OCI-LY3 (cell line): ENCODE data around the gene LPP.

Experiments used
- H2AFZ ChIP-seq: fragments of 200-600, 300-600 bp; shearing (Covaris generic); 2 replicates; pipeline ENCODE4 v1.6.0; 2014; ENCODE audit warnings: antibody characterized with exemption, low read depth, low read length
- H3K27ac ChIP-seq: fragments of 200-600, 300-600 bp; sonication (generic); 2 replicates; pipeline ENCODE4 v1.5.1; 2014; ENCODE audit warnings: mild to moderate bottlenecking, low read length, moderate library complexity, mixed read lengths
- H3K27me3 ChIP-seq: fragments of 200-600, 300-600 bp; sonication (generic); 2 replicates; pipeline ENCODE4 v1.6.1; 2014; ENCODE audit warnings: low read depth, low read length, mixed read lengths
- H3K36me3 ChIP-seq: fragments of 200-600, 300-600 bp; sonication (generic); replicated peaks from 2 replicates; pipeline ENCODE3; 2014; ENCODE audit warnings: low read depth, low read length, mixed read lengths
- H3K4me1 ChIP-seq: fragments of 300-600, 200-600 bp; sonication (generic); 2 replicates; pipeline ENCODE4 v1.6.1; 2014; ENCODE audit warnings: low read length, mixed read lengths
- H3K4me2 ChIP-seq: fragments of 200-600, 300-600 bp; sonication (generic); 2 replicates; pipeline ENCODE4 v1.6.1; 2014; ENCODE audit warnings: low read length, mixed read lengths
- H3K4me3 ChIP-seq: fragments of 300-600, 200-600 bp; sonication (generic); 2 replicates; pipeline ENCODE4 v1.5.1; 2014; ENCODE audit warnings: antibody characterized with exemption, mild to moderate bottlenecking, low read length, moderate library complexity
- H3K79me2 ChIP-seq: fragments of 300-600, 200-600 bp; shearing (Covaris generic); 2 replicates; pipeline ENCODE4 v1.6.1; 2014; ENCODE audit warnings: mild to moderate bottlenecking, low read length, mixed read lengths
- H3K9ac ChIP-seq: fragments of 300-600, 200-600 bp; shearing (Covaris generic); 2 replicates; pipeline ENCODE4 v1.6.0; 2014; ENCODE audit warnings: mild to moderate bottlenecking, low read length, moderate library complexity
- H3K9me3 ChIP-seq: fragments of 200-600, 300-600 bp; shearing (Covaris generic); 2 replicates; pipeline ENCODE4 v1.6.1; 2014; ENCODE audit warnings: low read length, mixed read lengths; ENCODE audit not compliant: insufficient read depth
- H4K20me1 ChIP-seq: fragments of 200-600, 300-600 bp; sonication (generic); 2 replicates; pipeline ENCODE4 v1.6.1; 2016; ENCODE audit warnings: low read length, mixed read lengths; ENCODE audit not compliant: insufficient read depth
- EZH2phosphoT487 ChIP-seq: fragments of 200-600 bp; shearing (Covaris generic); IDR thresholded peaks from 2 replicates; pipeline ENCODE4 v1.6.1; 2018; ENCODE audit warnings: antibody characterized with exemption, mixed run types, low read depth
- TF ChIP-seq, protein P1 (sequence below): fragments of 200-600, 300-600 bp; sonication (generic); IDR thresholded peaks from 2 replicates; pipeline ENCODE4 v1.5.1; 2014; ENCODE audit warnings: antibody characterized with exemption, low read length, low read depth

Gene LPP

DNA sequence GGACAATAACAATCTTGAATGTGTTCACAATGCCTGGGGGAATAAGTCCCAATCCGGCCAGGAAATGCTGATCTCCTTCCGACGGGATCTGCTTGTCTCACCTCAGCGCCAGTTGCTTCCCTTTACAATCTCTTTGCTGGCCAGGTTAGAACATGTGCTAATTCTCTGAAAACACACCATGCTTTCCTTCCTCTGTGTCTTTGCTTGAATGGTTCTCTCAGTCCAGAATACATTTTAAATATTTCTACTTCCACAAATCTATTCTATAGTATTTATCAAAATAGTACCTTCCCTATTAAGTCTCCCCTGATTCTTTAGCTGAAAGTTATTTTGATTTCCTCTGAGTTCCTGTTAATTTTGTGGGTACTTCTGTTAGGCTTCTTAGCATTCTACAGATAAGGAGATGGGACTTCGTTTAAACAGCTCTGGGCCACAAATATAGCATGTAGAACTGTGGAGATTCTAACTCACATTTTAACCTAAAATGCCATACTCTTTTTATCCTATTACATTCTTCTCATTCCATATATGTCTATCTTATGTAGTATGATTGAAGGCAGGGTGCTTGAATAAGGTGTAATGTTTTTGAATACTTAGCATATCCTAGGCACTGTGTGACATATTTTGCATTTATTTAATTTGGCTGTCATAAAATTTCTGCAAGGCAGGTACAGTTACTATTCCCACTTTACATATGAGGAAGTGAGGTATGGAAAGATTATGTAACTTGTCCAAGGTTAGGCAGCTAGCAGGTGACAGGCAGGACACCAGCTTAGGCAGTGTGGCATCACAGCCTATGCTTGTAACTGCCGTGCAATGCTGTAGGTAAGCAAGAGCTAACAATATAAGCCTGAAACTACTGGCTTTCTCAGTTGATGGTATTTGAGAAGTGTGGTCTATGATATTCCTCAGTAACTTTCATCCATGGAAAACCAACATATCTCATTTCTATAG lies 299.8 kb downstream of the LPP start:
- peak overlapping the region; percentile 15 for H3K4me2 ChIP-seq
- H3K79me2 ChIP-seq: no peaks in the 10 kb centered on the region
- H3K36me3 ChIP-seq: no peaks in the 10 kb centered on the region
- H3K9me3 ChIP-seq: no peaks in the 10 kb centered on the region
- H3K4me3 ChIP-seq: no peak overlapping the region
- peaks cover 22% of the 10 kb centered on the region for H3K4me1 ChIP-seq
- no peak overlapping the region for H2AFZ ChIP-seq
- H3K27ac ChIP-seq: no peak overlapping the region
- TF ChIP-seq, protein P1, sequence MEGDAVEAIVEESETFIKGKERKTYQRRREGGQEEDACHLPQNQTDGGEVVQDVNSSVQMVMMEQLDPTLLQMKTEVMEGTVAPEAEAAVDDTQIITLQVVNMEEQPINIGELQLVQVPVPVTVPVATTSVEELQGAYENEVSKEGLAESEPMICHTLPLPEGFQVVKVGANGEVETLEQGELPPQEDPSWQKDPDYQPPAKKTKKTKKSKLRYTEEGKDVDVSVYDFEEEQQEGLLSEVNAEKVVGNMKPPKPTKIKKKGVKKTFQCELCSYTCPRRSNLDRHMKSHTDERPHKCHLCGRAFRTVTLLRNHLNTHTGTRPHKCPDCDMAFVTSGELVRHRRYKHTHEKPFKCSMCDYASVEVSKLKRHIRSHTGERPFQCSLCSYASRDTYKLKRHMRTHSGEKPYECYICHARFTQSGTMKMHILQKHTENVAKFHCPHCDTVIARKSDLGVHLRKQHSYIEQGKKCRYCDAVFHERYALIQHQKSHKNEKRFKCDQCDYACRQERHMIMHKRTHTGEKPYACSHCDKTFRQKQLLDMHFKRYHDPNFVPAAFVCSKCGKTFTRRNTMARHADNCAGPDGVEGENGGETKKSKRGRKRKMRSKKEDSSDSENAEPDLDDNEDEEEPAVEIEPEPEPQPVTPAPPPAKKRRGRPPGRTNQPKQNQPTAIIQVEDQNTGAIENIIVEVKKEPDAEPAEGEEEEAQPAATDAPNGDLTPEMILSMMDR: no peak
- no peak for TF ChIP-seq EZH2phosphoT487
- H3K9ac ChIP-seq: no peak overlapping the region
- no peaks in the 10 kb centered on the region for H4K20me1 ChIP-seq
- no peaks in the 10 kb centered on the region for H3K27me3 ChIP-seq

DNA sequence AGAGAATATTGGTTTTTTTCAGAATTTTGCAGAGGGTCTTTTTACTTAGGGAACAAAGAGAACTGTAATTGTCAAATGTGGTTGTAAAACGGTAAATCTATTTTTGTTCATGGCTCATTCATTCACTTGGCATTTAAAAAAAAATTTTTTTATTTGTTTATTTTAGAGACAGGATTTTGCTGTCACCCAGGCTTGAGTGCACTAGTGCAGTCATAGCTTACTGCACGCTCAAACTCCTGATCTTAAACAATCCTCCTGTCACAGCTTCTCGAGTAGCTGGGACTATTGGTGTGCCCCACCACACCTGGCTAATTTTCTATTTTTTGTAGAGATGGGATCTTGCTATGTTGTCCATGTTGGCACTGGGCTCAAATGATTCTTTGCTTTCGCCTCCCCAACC lies 301.8 kb downstream of the LPP start:
- no peaks in the 10 kb centered on the region for H3K36me3 ChIP-seq
- H3K4me3 ChIP-seq: no peak overlapping the region
- no peak overlapping the region for H3K4me2 ChIP-seq
- no peaks in the 10 kb centered on the region for H3K27me3 ChIP-seq
- H3K27ac ChIP-seq: no peak overlapping the region
- peaks cover 17% of the 10 kb centered on the region for H3K4me1 ChIP-seq
- no peaks in the 10 kb centered on the region for H3K79me2 ChIP-seq
- no peak for TF ChIP-seq EZH2phosphoT487
- TF ChIP-seq, protein P1: no peak
- H3K9me3 ChIP-seq: no peaks in the 10 kb centered on the region
- H2AFZ ChIP-seq: no peak overlapping the region
- no peak overlapping the region for H3K9ac ChIP-seq
- no peaks in the 10 kb centered on the region for H4K20me1 ChIP-seq

DNA sequence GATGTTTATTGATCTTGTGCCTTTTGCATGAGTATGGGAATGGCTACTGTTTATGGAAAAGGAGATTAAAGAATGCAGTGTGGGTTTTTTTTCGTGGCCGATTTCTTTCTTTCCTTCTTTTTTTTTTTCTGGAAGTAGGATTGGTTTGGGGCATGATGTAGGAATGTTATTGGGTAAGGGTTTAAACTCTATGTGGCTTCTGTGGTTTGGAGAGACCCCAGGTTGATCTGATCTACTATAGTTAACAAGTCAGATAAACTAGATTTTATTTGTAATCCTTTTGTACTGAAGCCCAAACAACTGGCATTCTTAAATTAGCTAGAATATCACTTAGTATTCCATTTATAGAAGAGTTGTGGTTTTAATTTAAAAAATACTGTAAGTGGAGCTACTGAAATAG lies 304.8 kb downstream of the LPP start:
- TF ChIP-seq EZH2phosphoT487: no peak
- TF ChIP-seq, protein P1: no peak
- Histone ChIP-seq H4K20me1 (no peaks in the 10 kb centered on the region), H2AFZ (no peak overlapping the region), H3K9me3 (no peaks in the 10 kb centered on the region), H3K4me1 (peaks cover 5% of the 10 kb centered on the region), H3K27me3 (no peaks in the 10 kb centered on the region), H3K9ac (no peak overlapping the region), H3K4me3 (no peak overlapping the region), H3K36me3 (no peaks in the 10 kb centered on the region), H3K4me2 (no peak overlapping the region), H3K27ac (no peak overlapping the region), H3K79me2 (no peaks in the 10 kb centered on the region)

DNA sequence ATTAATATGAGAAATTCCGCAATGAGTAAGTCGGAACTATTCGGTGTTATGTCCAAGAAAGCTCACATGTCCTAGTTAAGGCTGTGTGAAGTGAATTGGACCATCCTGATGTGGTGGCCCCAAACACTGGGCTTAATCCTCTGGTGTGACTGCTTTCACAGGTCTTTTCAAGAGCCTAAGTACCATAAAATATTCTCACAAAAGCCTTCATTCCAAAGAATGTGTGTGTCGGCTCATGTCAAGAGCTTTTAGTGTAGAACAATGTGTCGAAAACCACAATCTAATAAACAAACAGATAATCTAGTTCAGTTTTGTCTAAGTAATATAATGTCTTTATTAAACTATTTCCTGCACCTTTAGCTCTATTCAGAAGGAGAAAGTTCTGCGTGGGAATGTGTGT lies 311.4 kb downstream of the LPP start:
- TF ChIP-seq, protein P1: no peak
- no peak for TF ChIP-seq EZH2phosphoT487
- H2AFZ ChIP-seq: no peak overlapping the region
- no peaks in the 10 kb centered on the region for H3K9me3 ChIP-seq
- no peaks in the 10 kb centered on the region for H3K27me3 ChIP-seq
- no peaks in the 10 kb centered on the region for H3K36me3 ChIP-seq
- no peaks in the 10 kb centered on the region for H4K20me1 ChIP-seq
- H3K27ac ChIP-seq: no peak overlapping the region
- no peak overlapping the region for H3K4me3 ChIP-seq
- 0 out of 2 replicates have a peak, but pooled peaks cover 3% of the 10 kb centered on the region for H3K4me1 ChIP-seq
- no peaks in the 10 kb centered on the region for H3K79me2 ChIP-seq
- no peak overlapping the region for H3K4me2 ChIP-seq
- H3K9ac ChIP-seq: no peak overlapping the region
